WTC11 (cell line): ENCODE measurements around the gene OCEL1. TPM values are rescaled to one million over a fixed set of nuclear protein-coding genes. Genes with fewer than 3 reads are reported as not detected.

ENCODE experiments used
- ATF1 ChIP-seq: sonication (generic); formaldehyde crosslinking; IDR thresholded peaks from 2 replicates; pipeline ENCODE4 v1.8.1; 2023; ENCODE audit warnings: mild to moderate bottlenecking, moderate library complexity, missing genetic modification reagents
- ATF2 ChIP-seq: sonication (generic); formaldehyde crosslinking; IDR thresholded peaks from 2 replicates; pipeline ENCODE4 v1.8.1; 2022; ENCODE audit warnings: low read depth, missing genetic modification reagents, borderline replicate concordance
- CBFB ChIP-seq: sonication (generic); formaldehyde crosslinking; IDR thresholded peaks from 2 replicates; pipeline ENCODE4 v1.8.1; 2022; ENCODE audit warnings: mild to moderate bottlenecking, low read depth, missing genetic modification reagents
- E2F1 ChIP-seq: sonication (generic); formaldehyde crosslinking; IDR thresholded peaks from 2 replicates; pipeline ENCODE4 v1.8.0; 2022; ENCODE audit warnings: mild to moderate bottlenecking, missing genetic modification reagents
- ETV6 ChIP-seq: sonication (generic); formaldehyde crosslinking; IDR thresholded peaks from 2 replicates; pipeline ENCODE4 v1.8.1; 2022; ENCODE audit warnings: mild to moderate bottlenecking, missing genetic modification reagents
- GRHL2 ChIP-seq: fragments of 250-450 bp; sonication (Bioruptor Pico); IDR thresholded peaks from 2 replicates; pipeline ENCODE4 v1.8.0; 2022; ENCODE audit warnings: mild to moderate bottlenecking, moderate library complexity; ENCODE audit not compliant: insufficient replicate concordance, severe bottlenecking
- GTF2I ChIP-seq: fragments of 250-450 bp; sonication (Bioruptor Pico); conservative IDR thresholded peaks from 2 replicates; pipeline ENCODE4 v1.4.0; 2021; ENCODE audit warnings: mild to moderate bottlenecking
- HMGXB4 ChIP-seq: sonication (generic); formaldehyde crosslinking; IDR thresholded peaks from 2 replicates; pipeline ENCODE4 v1.8.1; 2023; ENCODE audit warnings: mild to moderate bottlenecking, moderate library complexity, missing genetic modification reagents
- IRF2 ChIP-seq: sonication (generic); formaldehyde crosslinking; IDR thresholded peaks from 2 replicates; pipeline ENCODE4 v1.8.0; 2022; ENCODE audit warnings: low read depth, missing genetic modification reagents, borderline replicate concordance
- JAZF1 ChIP-seq: fragments of 250-450 bp; sonication (Bioruptor Pico); IDR thresholded peaks from 2 replicates; pipeline ENCODE4 v1.9.0; 2021; ENCODE audit warnings: moderate library complexity, mild to moderate bottlenecking, inconsistent platforms
- NR3C1 ChIP-seq: sonication (generic); formaldehyde crosslinking; conservative IDR thresholded peaks from 2 replicates; pipeline ENCODE4 v1.8.1; 2023; ENCODE audit warnings: low read depth, mild to moderate bottlenecking, missing genetic modification reagents
- RELA ChIP-seq: sonication (generic); formaldehyde crosslinking; IDR thresholded peaks from 2 replicates; pipeline ENCODE4 v1.8.1; 2022; ENCODE audit warnings: missing genetic modification reagents, mild to moderate bottlenecking, borderline replicate concordance
- SOX15 ChIP-seq: fragments of 250-450 bp; sonication (Bioruptor Pico); IDR thresholded peaks from 2 replicates; pipeline ENCODE4 v1.9.0; 2021; ENCODE audit warnings: mild to moderate bottlenecking
- ZNF232 ChIP-seq: sonication (generic); formaldehyde crosslinking; IDR thresholded peaks from 2 replicates; pipeline ENCODE4 v1.8.0; 2022; ENCODE audit warnings: mild to moderate bottlenecking, missing genetic modification reagents
- ZNF423 ChIP-seq: fragments of 250-450 bp; sonication (Bioruptor Pico); IDR thresholded peaks from 2 replicates; pipeline ENCODE4 v2.1.2; 2022; ENCODE audit warnings: mild to moderate bottlenecking, moderate library complexity
- ZNF512 ChIP-seq: sonication (generic); formaldehyde crosslinking; IDR thresholded peaks from 2 replicates; pipeline ENCODE4 v1.8.1; 2022; ENCODE audit warnings: missing genetic modification reagents, borderline replicate concordance
- total RNA-seq: library from RNA; stranded (reverse); gene quantifications from 3 replicates; pipeline ENCODE4 v1.2.3, GENCODE V29; 2021
- TF ChIP-seq, protein P1 (sequence below): fragments of 250-450 bp; sonication (Bioruptor Pico); IDR thresholded peaks from 2 replicates; pipeline ENCODE4 v2.1.2; 2022; ENCODE audit warnings: mild to moderate bottlenecking, moderate library complexity
- TF ChIP-seq, protein P2 (sequence below): sonication (generic); formaldehyde crosslinking; IDR thresholded peaks from 2 replicates; pipeline ENCODE4 v1.8.1; 2023; ENCODE audit warnings: mild to moderate bottlenecking, missing genetic modification reagents, moderate library complexity
- TF ChIP-seq, protein P3 (sequence below): fragments of 250-450 bp; sonication (Bioruptor Pico); IDR thresholded peaks from 2 replicates; pipeline ENCODE4 v1.9.0; 2021; ENCODE audit warnings: moderate library complexity, mild to moderate bottlenecking, inconsistent platforms, borderline replicate concordance
- TF ChIP-seq, protein P4 (sequence below): fragments of 250-450 bp; sonication (Bioruptor Pico); IDR thresholded peaks from 2 replicates; pipeline ENCODE4 v1.9.0; 2021; ENCODE audit warnings: mild to moderate bottlenecking, borderline replicate concordance

The OCEL1 gene
- total RNA-seq, 1 experiment from 2014 or later = 34.0 TPM

- TF ChIP-seq CBFB (CRISPR knock-in tag) (no peak), SOX15 (CRISPR knock-in tag) (no peak), JAZF1 (CRISPR knock-in tag) (no peak), NR3C1 (CRISPR knock-in tag) (no peak), E2F1 (CRISPR knock-in tag) (no peak), ZNF232 (CRISPR knock-in tag) (peak; percentile 75; the same call in 1 of the 2 replicates), HMGXB4 (CRISPR knock-in tag) (peak; percentile 75; the same call in 1 of the 2 replicates), ATF2 (no peak), ATF1 (CRISPR knock-in tag) (no peak), ETV6 (CRISPR knock-in tag) (no peak), GTF2I (CRISPR knock-in tag) (no peak), GRHL2 (CRISPR knock-in tag) (no peak), IRF2 (CRISPR knock-in tag) (no peak), ZNF512 (CRISPR knock-in tag) (no peak), ZNF423 (CRISPR knock-in tag) (peak; percentile 87), RELA (CRISPR knock-in tag) (no peak)
- TF ChIP-seq, protein P1, sequence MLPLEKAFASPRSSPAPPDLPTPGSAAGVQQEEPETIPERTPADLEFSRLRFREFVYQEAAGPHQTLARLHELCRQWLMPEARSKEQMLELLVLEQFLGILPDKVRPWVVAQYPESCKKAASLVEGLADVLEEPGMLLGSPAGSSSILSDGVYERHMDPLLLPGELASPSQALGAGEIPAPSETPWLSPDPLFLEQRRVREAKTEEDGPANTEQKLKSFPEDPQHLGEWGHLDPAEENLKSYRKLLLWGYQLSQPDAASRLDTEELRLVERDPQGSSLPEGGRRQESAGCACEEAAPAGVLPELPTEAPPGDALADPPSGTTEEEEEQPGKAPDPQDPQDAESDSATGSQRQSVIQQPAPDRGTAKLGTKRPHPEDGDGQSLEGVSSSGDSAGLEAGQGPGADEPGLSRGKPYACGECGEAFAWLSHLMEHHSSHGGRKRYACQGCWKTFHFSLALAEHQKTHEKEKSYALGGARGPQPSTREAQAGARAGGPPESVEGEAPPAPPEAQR = no peak
- TF ChIP-seq, protein P2, sequence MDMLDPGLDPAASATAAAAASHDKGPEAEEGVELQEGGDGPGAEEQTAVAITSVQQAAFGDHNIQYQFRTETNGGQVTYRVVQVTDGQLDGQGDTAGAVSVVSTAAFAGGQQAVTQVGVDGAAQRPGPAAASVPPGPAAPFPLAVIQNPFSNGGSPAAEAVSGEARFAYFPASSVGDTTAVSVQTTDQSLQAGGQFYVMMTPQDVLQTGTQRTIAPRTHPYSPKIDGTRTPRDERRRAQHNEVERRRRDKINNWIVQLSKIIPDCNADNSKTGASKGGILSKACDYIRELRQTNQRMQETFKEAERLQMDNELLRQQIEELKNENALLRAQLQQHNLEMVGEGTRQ (CRISPR knock-in tag) = no peak
- TF ChIP-seq, protein P3, sequence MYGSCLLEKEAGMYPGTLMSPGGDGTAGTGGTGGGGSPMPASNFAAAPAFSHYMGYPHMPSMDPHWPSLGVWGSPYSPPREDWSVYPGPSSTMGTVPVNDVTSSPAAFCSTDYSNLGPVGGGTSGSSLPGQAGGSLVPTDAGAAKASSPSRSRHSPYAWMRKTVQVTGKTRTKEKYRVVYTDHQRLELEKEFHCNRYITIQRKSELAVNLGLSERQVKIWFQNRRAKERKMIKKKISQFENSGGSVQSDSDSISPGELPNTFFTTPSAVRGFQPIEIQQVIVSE (CRISPR knock-in tag) = no peak
- TF ChIP-seq, protein P4, sequence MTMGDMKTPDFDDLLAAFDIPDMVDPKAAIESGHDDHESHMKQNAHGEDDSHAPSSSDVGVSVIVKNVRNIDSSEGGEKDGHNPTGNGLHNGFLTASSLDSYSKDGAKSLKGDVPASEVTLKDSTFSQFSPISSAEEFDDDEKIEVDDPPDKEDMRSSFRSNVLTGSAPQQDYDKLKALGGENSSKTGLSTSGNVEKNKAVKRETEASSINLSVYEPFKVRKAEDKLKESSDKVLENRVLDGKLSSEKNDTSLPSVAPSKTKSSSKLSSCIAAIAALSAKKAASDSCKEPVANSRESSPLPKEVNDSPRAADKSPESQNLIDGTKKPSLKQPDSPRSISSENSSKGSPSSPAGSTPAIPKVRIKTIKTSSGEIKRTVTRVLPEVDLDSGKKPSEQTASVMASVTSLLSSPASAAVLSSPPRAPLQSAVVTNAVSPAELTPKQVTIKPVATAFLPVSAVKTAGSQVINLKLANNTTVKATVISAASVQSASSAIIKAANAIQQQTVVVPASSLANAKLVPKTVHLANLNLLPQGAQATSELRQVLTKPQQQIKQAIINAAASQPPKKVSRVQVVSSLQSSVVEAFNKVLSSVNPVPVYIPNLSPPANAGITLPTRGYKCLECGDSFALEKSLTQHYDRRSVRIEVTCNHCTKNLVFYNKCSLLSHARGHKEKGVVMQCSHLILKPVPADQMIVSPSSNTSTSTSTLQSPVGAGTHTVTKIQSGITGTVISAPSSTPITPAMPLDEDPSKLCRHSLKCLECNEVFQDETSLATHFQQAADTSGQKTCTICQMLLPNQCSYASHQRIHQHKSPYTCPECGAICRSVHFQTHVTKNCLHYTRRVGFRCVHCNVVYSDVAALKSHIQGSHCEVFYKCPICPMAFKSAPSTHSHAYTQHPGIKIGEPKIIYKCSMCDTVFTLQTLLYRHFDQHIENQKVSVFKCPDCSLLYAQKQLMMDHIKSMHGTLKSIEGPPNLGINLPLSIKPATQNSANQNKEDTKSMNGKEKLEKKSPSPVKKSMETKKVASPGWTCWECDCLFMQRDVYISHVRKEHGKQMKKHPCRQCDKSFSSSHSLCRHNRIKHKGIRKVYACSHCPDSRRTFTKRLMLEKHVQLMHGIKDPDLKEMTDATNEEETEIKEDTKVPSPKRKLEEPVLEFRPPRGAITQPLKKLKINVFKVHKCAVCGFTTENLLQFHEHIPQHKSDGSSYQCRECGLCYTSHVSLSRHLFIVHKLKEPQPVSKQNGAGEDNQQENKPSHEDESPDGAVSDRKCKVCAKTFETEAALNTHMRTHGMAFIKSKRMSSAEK = no peak
Observed at GRCh38 chr19:17226002-17226933, at the start of gene OCEL1 (continued).
